ENCODE results near the gene ZSCAN5B. TPM values are rescaled to one million over a fixed set of nuclear protein-coding genes. Genes with fewer than 3 reads are reported as not detected.
"Not testable (repeated sequence)": the region's sequence is repeated elsewhere in the genome, so short reads cannot be mapped to it uniquely, and the experiment has no call there.

The ZSCAN5B gene
- total and polyA plus RNA-seq, 2 donors (not counting 1 experiment from before 2014, with no cell fraction given) = not detected

GRCh38 chr19:56149656-56150038, 47.9 kb downstream of the ZSCAN5B start:
- Histone ChIP-seq H3K27me3 (ENCODE audit: control insufficient read depth, insufficient read depth, low read length) (no peaks in the 10 kb centered on the region), H4K20me1 (ENCODE audit: control insufficient read depth, extremely low read depth, insufficient read depth, low read length) (no peaks in the 10 kb centered on the region), H3K9me3 (ENCODE audit: control insufficient read depth, insufficient read depth, low read depth, low read length) (no peaks in the 10 kb centered on the region), H2AFZ (ENCODE audit: low read length) (no peak overlapping the region), H3K36me3 (ENCODE audit: control insufficient read depth, insufficient read depth, low read length) (peaks cover 4% of the 10 kb centered on the region), H3K4me3 (replicated peaks in 1 of 4; ENCODE audit: control extremely low read depth in 1 of 4, insufficient read depth in 1 of 4, low read depth in 3 of 4, low read length in 4 of 4) (no peak overlapping the region), H3K27ac (ENCODE audit: insufficient read depth, low read length) (no peak overlapping the region), H3K9ac (ENCODE audit: insufficient read depth, low read length) (no peak overlapping the region), H3K4me1 (ENCODE audit: control insufficient read depth, extremely low read depth, insufficient read depth, low read length) (no peaks in the 10 kb centered on the region), H3K79me2 (ENCODE audit: control insufficient read depth, insufficient read depth, low read length) (no peaks in the 10 kb centered on the region), H3K4me2 (ENCODE audit: extremely low read depth, insufficient read depth, low read length) (no peak overlapping the region)
- no peak for TF ChIP-seq CTCF (conservative IDR thresholded peaks at IDR 0.05 in 1 of 2, IDR thresholded peaks at IDR 0.05 in 1 of 2; ENCODE audit: low read depth in 1 of 2, low read length in 2 of 2)
- no peak for TF ChIP-seq EZH2 (IDR thresholded peaks at IDR 0.05; ENCODE audit: low read length, missing control alignments)
- no peak for DNase-seq (ENCODE audit: low read depth in 2 of 2)

GRCh38 chr19:56148955-56149655, 48.5 kb downstream of the ZSCAN5B start:
- H3K79me2 ChIP-seq (ENCODE audit: control insufficient read depth, insufficient read depth, low read length); H2AFZ ChIP-seq (ENCODE audit: low read length); H4K20me1 ChIP-seq (ENCODE audit: control insufficient read depth, extremely low read depth, insufficient read depth, low read length); H3K9me3 ChIP-seq (ENCODE audit: control insufficient read depth, insufficient read depth, low read depth, low read length); H3K4me3 ChIP-seq (replicated peaks in 1 of 4; ENCODE audit: control extremely low read depth in 1 of 4, insufficient read depth in 1 of 4, low read depth in 3 of 4, low read length in 4 of 4); H3K4me1 ChIP-seq (ENCODE audit: control insufficient read depth, extremely low read depth, insufficient read depth, low read length); H3K27ac ChIP-seq (ENCODE audit: insufficient read depth, low read length); H3K27me3 ChIP-seq (ENCODE audit: control insufficient read depth, insufficient read depth, low read length); DNase-seq (ENCODE audit: low read depth in 2 of 2); H3K9ac ChIP-seq (ENCODE audit: insufficient read depth, low read length); H3K36me3 ChIP-seq (ENCODE audit: control insufficient read depth, insufficient read depth, low read length); H3K4me2 ChIP-seq (ENCODE audit: extremely low read depth, insufficient read depth, low read length): not testable (repeated sequence)

- Histone ChIP-seq H3K4me3 (replicated peaks in 1 of 4; ENCODE audit: control extremely low read depth in 1 of 4, insufficient read depth in 1 of 4, low read depth in 3 of 4, low read length in 4 of 4) (no peak overlapping the region), H3K4me2 (ENCODE audit: extremely low read depth, insufficient read depth, low read length) (no peak overlapping the region), H3K9me3 (ENCODE audit: control insufficient read depth, insufficient read depth, low read depth, low read length) (no peaks in the 10 kb centered on the region), H3K4me1 (ENCODE audit: control insufficient read depth, extremely low read depth, insufficient read depth, low read length) (no peaks in the 10 kb centered on the region), H3K79me2 (ENCODE audit: control insufficient read depth, insufficient read depth, low read length) (peaks cover 4% of the 10 kb centered on the region), H3K27me3 (ENCODE audit: control insufficient read depth, insufficient read depth, low read length) (no peaks in the 10 kb centered on the region), H3K36me3 (ENCODE audit: control insufficient read depth, insufficient read depth, low read length) (peaks cover 4% of the 10 kb centered on the region), H4K20me1 (ENCODE audit: control insufficient read depth, extremely low read depth, insufficient read depth, low read length) (no peaks in the 10 kb centered on the region), H3K27ac (ENCODE audit: insufficient read depth, low read length) (no peak overlapping the region), H2AFZ (ENCODE audit: low read length) (no peak overlapping the region), H3K9ac (ENCODE audit: insufficient read depth, low read length) (no peak overlapping the region)
- TF ChIP-seq CTCF (conservative IDR thresholded peaks at IDR 0.05 in 1 of 2, IDR thresholded peaks at IDR 0.05 in 1 of 2; ENCODE audit: low read depth in 1 of 2, low read length in 2 of 2) (no peak), EZH2 (IDR thresholded peaks at IDR 0.05; ENCODE audit: low read length, missing control alignments) (no peak)
- no peak for DNase-seq (ENCODE audit: low read depth in 2 of 2)
These were observed 49.5 kb downstream of the ZSCAN5B start for GRCh38 chr19:56148096-56148495.
